ENCODE results near the gene NDUFB4. TPM values are rescaled to one million over a fixed set of nuclear protein-coding genes. Genes with fewer than 3 reads are reported as not detected.
"Not testable (repeated sequence)": the region's sequence is repeated elsewhere in the genome, so short reads cannot be mapped to it uniquely, and the experiment has no call there.

Gene NDUFB4
- total and polyA plus RNA-seq, 4 donors, result 84.4 to 191 (median 137) TPM

- peaks cover 0 to 5% of the 10 kb centered on the region in 2 donors for H3K36me3 ChIP-seq (ENCODE audit: control insufficient read depth in 1 of 2, insufficient read depth in 2 of 2, low read length in 1 of 2)
- ATAC-seq (ENCODE audit: low FRiP score), result no peak
- no peaks in the 10 kb centered on the region for H3K9me3 ChIP-seq (ENCODE audit: control insufficient read depth, low read length)
- no peak overlapping the region for H3K27ac ChIP-seq (ENCODE audit: low read depth in 1 of 2, low read length in 2 of 2)
- no peak overlapping the region for H3K4me3 ChIP-seq (ENCODE audit: low read length in 2 of 2)
- WGBS, 2 donors, result 57 to 69% methylated on average over 4 of the region's 4 CpGs
- intact Hi-C loops (cut with DNase I), result no loop called here
- no peak for DNase-seq
- no peaks in the 10 kb centered on the region for H3K27me3 ChIP-seq (ENCODE audit: control insufficient read depth in 1 of 2, insufficient read depth in 2 of 2, low read length in 1 of 2)
- peaks cover 4 to 9% of the 10 kb centered on the region in 2 donors for H3K4me1 ChIP-seq (ENCODE audit: control insufficient read depth in 1 of 2, insufficient read depth in 2 of 2, low read length in 2 of 2)
These were observed 5.4 kb downstream of the NDUFB4 start for GRCh38 chr3:120601554-120601953.

GRCh38 chr3:120602682-120603081, 6.5 kb downstream of the NDUFB4 start:
- Histone ChIP-seq H3K27me3 (ENCODE audit: control insufficient read depth in 1 of 2, insufficient read depth in 2 of 2, low read length in 1 of 2) (no peaks in the 10 kb centered on the region), H3K36me3 (ENCODE audit: control insufficient read depth in 1 of 2, insufficient read depth in 2 of 2, low read length in 1 of 2) (peaks cover 0 to 5% of the 10 kb centered on the region in 2 donors), H3K4me3 (ENCODE audit: low read length in 2 of 2) (no peak overlapping the region), H3K27ac (ENCODE audit: low read depth in 1 of 2, low read length in 2 of 2) (no peak overlapping the region), H3K4me1 (ENCODE audit: control insufficient read depth in 1 of 2, insufficient read depth in 2 of 2, low read length in 2 of 2) (peaks cover 3 to 6% of the 10 kb centered on the region in 2 donors), H3K9me3 (ENCODE audit: control insufficient read depth, low read length) (no peaks in the 10 kb centered on the region)
- DNase-seq, result no peak
- 92 to 94% methylated on average over 2 of the region's 2 CpGs for WGBS, 2 donors
- intact Hi-C loops (cut with DNase I), result no loop called here
- no peak for ATAC-seq (ENCODE audit: low FRiP score)

GRCh38 chr3:120604382-120604781, 8.2 kb downstream of the NDUFB4 start:
- Histone ChIP-seq H3K36me3 (ENCODE audit: control insufficient read depth in 1 of 2, insufficient read depth in 2 of 2, low read length in 1 of 2) (peaks cover 0 to 5% of the 10 kb centered on the region in 2 donors), H3K27ac (ENCODE audit: low read depth in 1 of 2, low read length in 2 of 2) (no peak overlapping the region), H3K9me3 (ENCODE audit: control insufficient read depth, low read length) (no peaks in the 10 kb centered on the region), H3K4me1 (ENCODE audit: control insufficient read depth in 1 of 2, insufficient read depth in 2 of 2, low read length in 2 of 2) (peaks cover 0 to 1% of the 10 kb centered on the region in 2 donors), H3K27me3 (ENCODE audit: control insufficient read depth in 1 of 2, insufficient read depth in 2 of 2, low read length in 1 of 2) (no peaks in the 10 kb centered on the region), H3K4me3 (ENCODE audit: low read length in 2 of 2) (no peak overlapping the region)
- intact Hi-C loops (cut with DNase I), result no loop called here
- DNase-seq (no peak), ATAC-seq (ENCODE audit: low FRiP score) (no peak)

- Histone ChIP-seq H3K27me3 (ENCODE audit: control insufficient read depth in 1 of 2, insufficient read depth in 2 of 2, low read length in 1 of 2) (no peaks in the 10 kb centered on the region), H3K27ac (ENCODE audit: low read depth in 1 of 2, low read length in 2 of 2) (no peak overlapping the region), H3K9me3 (ENCODE audit: control insufficient read depth, low read length) (no peaks in the 10 kb centered on the region), H3K4me3 (ENCODE audit: low read length in 2 of 2) (no peak overlapping the region), H3K4me1 (ENCODE audit: control insufficient read depth in 1 of 2, insufficient read depth in 2 of 2, low read length in 2 of 2) (no peaks in the 10 kb centered on the region), H3K36me3 (ENCODE audit: control insufficient read depth in 1 of 2, insufficient read depth in 2 of 2, low read length in 1 of 2) (peaks cover 0 to 5% of the 10 kb centered on the region in 2 donors)
- no peak for DNase-seq
- intact Hi-C loops (cut with DNase I), result no loop called here
- no peak for ATAC-seq (ENCODE audit: low FRiP score)
These were observed 8.6 kb downstream of the NDUFB4 start for GRCh38 chr3:120604784-120605183.

GRCh38 chr3:120608506-120608905, 12.4 kb downstream of the NDUFB4 start:
- DNase-seq (no peak), ATAC-seq (ENCODE audit: low FRiP score) (no peak)
- Histone ChIP-seq H3K27me3 (ENCODE audit: control insufficient read depth in 1 of 2, insufficient read depth in 2 of 2, low read length in 1 of 2) (no peaks in the 10 kb centered on the region), H3K27ac (ENCODE audit: low read depth in 1 of 2, low read length in 2 of 2) (no peak overlapping the region), H3K9me3 (ENCODE audit: control insufficient read depth, low read length) (no peaks in the 10 kb centered on the region), H3K36me3 (ENCODE audit: control insufficient read depth in 1 of 2, insufficient read depth in 2 of 2, low read length in 1 of 2) (peaks cover 0 to 2% of the 10 kb centered on the region in 2 donors), H3K4me1 (ENCODE audit: control insufficient read depth in 1 of 2, insufficient read depth in 2 of 2, low read length in 2 of 2) (no peaks in the 10 kb centered on the region), H3K4me3 (ENCODE audit: low read length in 2 of 2) (no peak overlapping the region)
- whole genome bisulfite sequencing, 2 donors, result 80 to 82% methylated on average over 4 of the region's 4 CpGs
- intact Hi-C loops (cut with DNase I), result no loop called here

- Histone ChIP-seq H3K4me1 (ENCODE audit: control insufficient read depth in 1 of 2, insufficient read depth in 2 of 2, low read length in 2 of 2) (no peaks in the 10 kb centered on the region), H3K36me3 (ENCODE audit: control insufficient read depth in 1 of 2, insufficient read depth in 2 of 2, low read length in 1 of 2) (no peaks in the 10 kb centered on the region), H3K4me3 (ENCODE audit: low read length in 2 of 2) (no peak overlapping the region), H3K27ac (ENCODE audit: low read depth in 1 of 2, low read length in 2 of 2) (no peak overlapping the region), H3K9me3 (ENCODE audit: control insufficient read depth, low read length) (no peaks in the 10 kb centered on the region), H3K27me3 (ENCODE audit: control insufficient read depth in 1 of 2, insufficient read depth in 2 of 2, low read length in 1 of 2) (no peaks in the 10 kb centered on the region)
- DNase-seq, result no peak
- WGBS, 2 donors, result 72 to 73% methylated on average over 8 of the region's 8 CpGs
- intact Hi-C loops (cut with DNase I), result no loop called here
- ATAC-seq (ENCODE audit: low FRiP score), result no peak
These were observed 18.6 kb downstream of the NDUFB4 start for GRCh38 chr3:120614765-120615164.

GRCh38 chr3:120615847-120616609, 19.9 kb downstream of the NDUFB4 start:
- Histone ChIP-seq H3K4me3 (ENCODE audit: low read length in 2 of 2) (no peak overlapping the region), H3K4me1 (ENCODE audit: control insufficient read depth in 1 of 2, insufficient read depth in 2 of 2, low read length in 2 of 2) (no peaks in the 10 kb centered on the region), H3K36me3 (ENCODE audit: control insufficient read depth in 1 of 2, insufficient read depth in 2 of 2, low read length in 1 of 2) (no peaks in the 10 kb centered on the region), H3K9me3 (ENCODE audit: control insufficient read depth, low read length) (no peaks in the 10 kb centered on the region), H3K27ac (ENCODE audit: low read depth in 1 of 2, low read length in 2 of 2) (no peak overlapping the region), H3K27me3 (ENCODE audit: control insufficient read depth in 1 of 2, insufficient read depth in 2 of 2, low read length in 1 of 2) (no peaks in the 10 kb centered on the region)
- peak; percentile 71 to 76 for DNase-seq
- WGBS, 2 donors, result 65 to 68% methylated on average over 13 of the region's 13 CpGs
- intact Hi-C loops (cut with DNase I), result no loop called here
- ATAC-seq (ENCODE audit: low FRiP score), result no peak

- ATAC-seq (ENCODE audit: low FRiP score); DNase-seq; H3K9me3 ChIP-seq (ENCODE audit: control insufficient read depth, low read length); H3K4me1 ChIP-seq (ENCODE audit: control insufficient read depth in 1 of 2, insufficient read depth in 2 of 2, low read length in 2 of 2); intact Hi-C loops (cut with DNase I); H3K4me3 ChIP-seq (ENCODE audit: low read length in 2 of 2); H3K27me3 ChIP-seq (ENCODE audit: control insufficient read depth in 1 of 2, insufficient read depth in 2 of 2, low read length in 1 of 2); H3K36me3 ChIP-seq (ENCODE audit: control insufficient read depth in 1 of 2, insufficient read depth in 2 of 2, low read length in 1 of 2); H3K27ac ChIP-seq (ENCODE audit: low read depth in 1 of 2, low read length in 2 of 2): not testable (repeated sequence)
- WGBS, 2 donors, result 87 to 89% methylated on average over 8 of the region's 8 CpGs
These were observed 20.6 kb downstream of the NDUFB4 start for GRCh38 chr3:120616745-120617144.

GRCh38 chr3:120622457-120622856, 26.3 kb downstream of the NDUFB4 start:
- Histone ChIP-seq H3K27ac (ENCODE audit: low read depth in 1 of 2, low read length in 2 of 2) (no peak overlapping the region), H3K27me3 (ENCODE audit: control insufficient read depth in 1 of 2, insufficient read depth in 2 of 2, low read length in 1 of 2) (peaks cover 0 to 6% of the 10 kb centered on the region in 2 donors), H3K9me3 (ENCODE audit: control insufficient read depth, low read length) (peaks cover 4% of the 10 kb centered on the region), H3K36me3 (ENCODE audit: control insufficient read depth in 1 of 2, insufficient read depth in 2 of 2, low read length in 1 of 2) (no peaks in the 10 kb centered on the region), H3K4me3 (ENCODE audit: low read length in 2 of 2) (no peak overlapping the region), H3K4me1 (ENCODE audit: control insufficient read depth in 1 of 2, insufficient read depth in 2 of 2, low read length in 2 of 2) (no peaks in the 10 kb centered on the region)
- ATAC-seq (ENCODE audit: low FRiP score), result no peak
- no peak for DNase-seq
- intact Hi-C loops (cut with DNase I), result no loop called here
- WGBS, 2 donors, result 79 to 81% methylated on average over 3 of the region's 3 CpGs

Measured in aorta (tissue), 5 donors.